AML-193 (cell line): ENCODE data around the gene PSMB11.
"Not testable (repeated sequence)": the region's sequence is repeated elsewhere in the genome, so short reads cannot be mapped to it uniquely, and the experiment has no call there.

Experiments used
- DNase-seq, 2 experiments: peaks; one replicate each; lab custom pipeline; 2025; lab: John Stamatoyannopoulos, UW

PSMB11 gene

GRCh38 chr14:23042162-23042965 lies at the start of gene PSMB11:
PSMB11 (plus strand) TSS chr14:23042212; CDS start chr14:23042226, 14 bp downstream.
- DNase-seq, result no peak

GRCh38 chr14:22993517-22993916 lies 48.5 kb upstream of the PSMB11 start:
- DNase-seq, result no peak

GRCh38 chr14:22994762-22995275 lies 47.2 kb upstream of the PSMB11 start:
- DNase-seq, result peak; percentile 8 to 20

GRCh38 chr14:22995889-22996625 lies 46.0 kb upstream of the PSMB11 start:
- no peak for DNase-seq

GRCh38 chr14:22996768-22997654 lies 45.0 kb upstream of the PSMB11 start:
- DNase-seq, result no peak

- DNase-seq, result no peak
Measured at GRCh38 chr14:22997676-22998323, 44.2 kb upstream of the PSMB11 start.

GRCh38 chr14:22998329-22999012 lies 43.5 kb upstream of the PSMB11 start:
- no peak for DNase-seq

- DNase-seq, result no peak
Measured at GRCh38 chr14:23000860-23001259, 41.2 kb upstream of the PSMB11 start.

GRCh38 chr14:23002592-23002991 lies 39.4 kb upstream of the PSMB11 start:
- DNase-seq, result no peak

GRCh38 chr14:23004274-23004673 lies 37.7 kb upstream of the PSMB11 start:
- DNase-seq, result not testable (repeated sequence)

- DNase-seq, result no peak
Measured at GRCh38 chr14:23005451-23006187, 36.4 kb upstream of the PSMB11 start.

GRCh38 chr14:23006188-23006534 lies 35.9 kb upstream of the PSMB11 start:
- no peak for DNase-seq

- peak; percentile 95 to 97 for DNase-seq
Measured at GRCh38 chr14:23006544-23007419, 35.2 kb upstream of the PSMB11 start.

GRCh38 chr14:23008831-23009230 lies 33.2 kb upstream of the PSMB11 start:
- DNase-seq, result no peak

- peak in 1 of 2 experiments; percentile 64 for DNase-seq
Measured at GRCh38 chr14:23009483-23009938, 32.5 kb upstream of the PSMB11 start.

GRCh38 chr14:23009939-23010726 lies 31.9 kb upstream of the PSMB11 start, which contains the start of gene C14orf93:
C14orf93 (minus strand) TSS chr14:23010143; CDS start chr14:22999023, 11,120 bp downstream.
- peak; percentile 64 to 78 for DNase-seq

GRCh38 chr14:23013054-23013748 lies 28.8 kb upstream of the PSMB11 start:
- DNase-seq, result no peak

GRCh38 chr14:23013749-23014054 lies 28.3 kb upstream of the PSMB11 start:
- DNase-seq, result not testable (repeated sequence)
